Measurements from ENCODE around the gene DRD2. TPM values are rescaled to one million over a fixed set of nuclear protein-coding genes. Genes with fewer than 3 reads are reported as not detected.

DRD2 gene
- total and polyA plus RNA-seq, 5 donors: 0.05 TPM; not detected in 4

- intact Hi-C loops (cut with DNase I): no loop called here
- 80% methylated on average over 2 of the region's 2 CpGs for WGBS
- no peak for ATAC-seq
Measured at GRCh38 chr11:113464416-113464815, 10.8 kb downstream of the DRD2 start.

GRCh38 chr11:113462830-113463229 is 12.4 kb downstream of the DRD2 start:
- Histone ChIP-seq H3K4me1 (ENCODE audit: control insufficient read depth, insufficient read depth, low read length) (no peaks in the 10 kb centered on the region), H3K9me3 (ENCODE audit: control insufficient read depth, low read length) (no peaks in the 10 kb centered on the region), H3K27me3 (ENCODE audit: control insufficient read depth, insufficient read depth) (no peaks in the 10 kb centered on the region), H3K4me3 (ENCODE audit: low read length) (no peak overlapping the region), H3K27ac (ENCODE audit: low read length) (no peak overlapping the region)
- 84% methylated on average over 5 of the region's 5 CpGs for WGBS
- no peak for ATAC-seq
- intact Hi-C loops (cut with DNase I): no loop called here
- no peak for DNase-seq

More at GRCh38 chr11:113464416-113464815, 10.8 kb downstream of the DRD2 start:
- Histone ChIP-seq H3K4me1 (ENCODE audit: control insufficient read depth, insufficient read depth, low read length) (no peaks in the 10 kb centered on the region), H3K9me3 (ENCODE audit: control insufficient read depth, low read length) (no peaks in the 10 kb centered on the region), H3K27ac (ENCODE audit: low read length) (no peak overlapping the region), H3K27me3 (ENCODE audit: control insufficient read depth, insufficient read depth) (no peaks in the 10 kb centered on the region), H3K4me3 (ENCODE audit: low read length) (no peak overlapping the region)
- DNase-seq: no peak

GRCh38 chr11:113461639-113462038 is 13.6 kb downstream of the DRD2 start:
- Histone ChIP-seq H3K27ac (ENCODE audit: low read length) (no peak overlapping the region), H3K4me3 (ENCODE audit: low read length) (no peak overlapping the region), H3K4me1 (ENCODE audit: control insufficient read depth, insufficient read depth, low read length) (no peaks in the 10 kb centered on the region), H3K9me3 (ENCODE audit: control insufficient read depth, low read length) (no peaks in the 10 kb centered on the region), H3K27me3 (ENCODE audit: control insufficient read depth, insufficient read depth) (no peaks in the 10 kb centered on the region)
- WGBS: 73% methylated on average over 3 of the region's 3 CpGs
- no peak for DNase-seq
- no peak for ATAC-seq
- intact Hi-C loops (cut with DNase I): no loop called here

- no peaks in the 10 kb centered on the region for H3K4me1 ChIP-seq (ENCODE audit: control insufficient read depth, insufficient read depth, low read length)
- no peak for ATAC-seq
- no peak overlapping the region for H3K27ac ChIP-seq (ENCODE audit: low read length)
- H3K4me3 ChIP-seq (ENCODE audit: low read length): no peak overlapping the region
- H3K9me3 ChIP-seq (ENCODE audit: control insufficient read depth, low read length): no peaks in the 10 kb centered on the region
- DNase-seq: no peak
- intact Hi-C loops (cut with DNase I): no loop called here
- no peaks in the 10 kb centered on the region for H3K27me3 ChIP-seq (ENCODE audit: control insufficient read depth, insufficient read depth)
- 46% methylated on average over 3 of the region's 3 CpGs for WGBS
Measured at GRCh38 chr11:113460469-113460868, 14.7 kb downstream of the DRD2 start.

GRCh38 chr11:113458189-113458588 is 17.0 kb downstream of the DRD2 start:
- 68% methylated on average over 1 of the region's 1 CpG for WGBS
- no peaks in the 10 kb centered on the region for H3K27me3 ChIP-seq (ENCODE audit: control insufficient read depth, insufficient read depth)
- H3K9me3 ChIP-seq (ENCODE audit: control insufficient read depth, low read length): no peaks in the 10 kb centered on the region
- intact Hi-C loops (cut with DNase I): no loop called here
- no peak for ATAC-seq
- no peak for DNase-seq
- H3K4me1 ChIP-seq (ENCODE audit: control insufficient read depth, insufficient read depth, low read length): no peaks in the 10 kb centered on the region
- no peak overlapping the region for H3K4me3 ChIP-seq (ENCODE audit: low read length)
- H3K27ac ChIP-seq (ENCODE audit: low read length): no peak overlapping the region

- Histone ChIP-seq H3K27me3 (ENCODE audit: control insufficient read depth, insufficient read depth) (no peaks in the 10 kb centered on the region), H3K27ac (ENCODE audit: low read length) (no peak overlapping the region), H3K4me3 (ENCODE audit: low read length) (no peak overlapping the region), H3K9me3 (ENCODE audit: control insufficient read depth, low read length) (no peaks in the 10 kb centered on the region), H3K4me1 (ENCODE audit: control insufficient read depth, insufficient read depth, low read length) (no peaks in the 10 kb centered on the region)
- no peak for ATAC-seq
- intact Hi-C loops (cut with DNase I): no loop called here
- DNase-seq: no peak
- WGBS: 50% methylated on average over 2 of the region's 2 CpGs
Measured at GRCh38 chr11:113457784-113458183, 17.4 kb downstream of the DRD2 start.

- ATAC-seq (no peak), DNase-seq (no peak)
- WGBS: 53% methylated on average over 2 of the region's 2 CpGs
- Histone ChIP-seq H3K27me3 (ENCODE audit: control insufficient read depth, insufficient read depth) (no peaks in the 10 kb centered on the region), H3K9me3 (ENCODE audit: control insufficient read depth, low read length) (no peaks in the 10 kb centered on the region), H3K27ac (ENCODE audit: low read length) (no peak overlapping the region), H3K4me1 (ENCODE audit: control insufficient read depth, insufficient read depth, low read length) (no peaks in the 10 kb centered on the region), H3K4me3 (ENCODE audit: low read length) (no peak overlapping the region)
- intact Hi-C loops (cut with DNase I): no loop called here
Measured at GRCh38 chr11:113454455-113454854, 20.7 kb downstream of the DRD2 start.

- H3K9me3 ChIP-seq (ENCODE audit: control insufficient read depth, low read length): no peaks in the 10 kb centered on the region
- no peaks in the 10 kb centered on the region for H3K4me1 ChIP-seq (ENCODE audit: control insufficient read depth, insufficient read depth, low read length)
- intact Hi-C loops (cut with DNase I): no loop called here
- 69% methylated on average over 6 of the region's 6 CpGs for WGBS
- DNase-seq: no peak
- no peaks in the 10 kb centered on the region for H3K27me3 ChIP-seq (ENCODE audit: control insufficient read depth, insufficient read depth)
- H3K27ac ChIP-seq (ENCODE audit: low read length): no peak overlapping the region
- no peak overlapping the region for H3K4me3 ChIP-seq (ENCODE audit: low read length)
- no peak for ATAC-seq
Measured at GRCh38 chr11:113449743-113450142, 25.5 kb downstream of the DRD2 start.

- no peak for ATAC-seq
- DNase-seq: no peak
- no peak overlapping the region for H3K27ac ChIP-seq (ENCODE audit: low read length)
- H3K4me3 ChIP-seq (ENCODE audit: low read length): no peak overlapping the region
- intact Hi-C loops (cut with DNase I): no loop called here
- H3K9me3 ChIP-seq (ENCODE audit: control insufficient read depth, low read length): no peaks in the 10 kb centered on the region
- no peaks in the 10 kb centered on the region for H3K4me1 ChIP-seq (ENCODE audit: control insufficient read depth, insufficient read depth, low read length)
- H3K27me3 ChIP-seq (ENCODE audit: control insufficient read depth, insufficient read depth): no peaks in the 10 kb centered on the region
- WGBS: 39% methylated on average over 5 of the region's 5 CpGs
Measured at GRCh38 chr11:113448316-113448677, 26.9 kb downstream of the DRD2 start.

- H3K27me3 ChIP-seq (ENCODE audit: control insufficient read depth, insufficient read depth): no peaks in the 10 kb centered on the region
- WGBS: 54% methylated on average over 8 of the region's 8 CpGs
- intact Hi-C loops (cut with DNase I): no loop called here
- no peak overlapping the region for H3K27ac ChIP-seq (ENCODE audit: low read length)
- H3K9me3 ChIP-seq (ENCODE audit: control insufficient read depth, low read length): no peaks in the 10 kb centered on the region
- DNase-seq (no peak), ATAC-seq (peak in 1 of 2 donors; percentile 41)
- H3K4me1 ChIP-seq (ENCODE audit: control insufficient read depth, insufficient read depth, low read length): no peaks in the 10 kb centered on the region
- H3K4me3 ChIP-seq (ENCODE audit: low read length): no peak overlapping the region
Measured at GRCh38 chr11:113447621-113448315, 27.4 kb downstream of the DRD2 start.

- Histone ChIP-seq H3K9me3 (ENCODE audit: control insufficient read depth, low read length) (no peaks in the 10 kb centered on the region), H3K4me3 (ENCODE audit: low read length) (no peak overlapping the region), H3K27ac (ENCODE audit: low read length) (no peak overlapping the region), H3K4me1 (ENCODE audit: control insufficient read depth, insufficient read depth, low read length) (no peaks in the 10 kb centered on the region), H3K27me3 (ENCODE audit: control insufficient read depth, insufficient read depth) (no peaks in the 10 kb centered on the region)
- intact Hi-C loops (cut with DNase I): no loop called here
- ATAC-seq (no peak), DNase-seq (no peak)
- 86% methylated on average over 6 of the region's 6 CpGs for WGBS
Measured at GRCh38 chr11:113446938-113447337, 28.3 kb downstream of the DRD2 start.

GRCh38 chr11:113446112-113446511 is 29.1 kb downstream of the DRD2 start:
- ATAC-seq (no peak), DNase-seq (no peak)
- intact Hi-C loops (cut with DNase I): no loop called here
- H3K27ac ChIP-seq (ENCODE audit: low read length): no peak overlapping the region
- 60% methylated on average over 6 of the region's 6 CpGs for WGBS
- H3K4me1 ChIP-seq (ENCODE audit: control insufficient read depth, insufficient read depth, low read length): no peaks in the 10 kb centered on the region
- H3K4me3 ChIP-seq (ENCODE audit: low read length): no peak overlapping the region
- no peaks in the 10 kb centered on the region for H3K9me3 ChIP-seq (ENCODE audit: control insufficient read depth, low read length)
- H3K27me3 ChIP-seq (ENCODE audit: control insufficient read depth, insufficient read depth): no peaks in the 10 kb centered on the region

Data from right cardiac atrium (tissue), 5 donors.